IMR-90 (cell line): ENCODE data around the gene SPRR2E. TPM values are rescaled to one million over a fixed set of nuclear protein-coding genes. Genes with fewer than 3 reads are reported as not detected.
"Not testable (repeated sequence)": the region's sequence is repeated elsewhere in the genome, so short reads cannot be mapped to it uniquely, and the experiment has no call there.

Source experiments
- ATAC-seq: fragments of 200-7000 bp; cut with Tn5 transposase; 2 replicates; pipeline ENCODE4 v1.9.1; 2020; ENCODE audit warnings: low read depth, mild to moderate bottlenecking, moderate library complexity
- BruUV-seq: library from RNA; stranded (reverse); fragments of 400-500 nt; replicated peaks from 2 replicates; lab custom pipeline; 2021; lab: Mats Ljungman, UMichigan
- CTCF ChIA-PET: fragments of 300-600 bp; formaldehyde crosslinking; extraction: SDS; loops from one replicate; lab custom pipeline; 2021; ENCODE audit warnings: antibody characterized with exemption; lab: Yijun Ruan, JAX
- POLR2A ChIA-PET: fragments of 300-600 bp; sonication (Branson Sonifier 250); formaldehyde crosslinking; loops from one replicate; lab custom pipeline; 2022; ENCODE audit warnings: antibody characterized with exemption; ENCODE audit not compliant: unreplicated experiment; lab: Charles Lee
- DNase-seq: peaks from one replicate; pipeline ENCODE4 v3.0.0; 2013
- H2AFZ ChIP-seq: replicated peaks from 2 replicates; pipeline ENCODE3; 2013; ENCODE audit warnings: low read length, mild to moderate bottlenecking; ENCODE audit not compliant: poor library complexity
- H2AK5ac ChIP-seq: 2 replicates; pipeline ENCODE4 v1.6.1; 2013; ENCODE audit warnings: low read depth, low read length, inconsistent platforms
- H2AK9ac ChIP-seq: replicated peaks from 2 replicates; pipeline ENCODE3; 2013; ENCODE audit warnings: mild to moderate bottlenecking, low read depth, low read length, moderate library complexity; ENCODE audit not compliant: poor library complexity
- H2BK120ac ChIP-seq: 2 replicates; pipeline ENCODE4 v1.6.1; 2013; ENCODE audit warnings: low read depth, low read length, inconsistent platforms
- H2BK15ac ChIP-seq: 3 replicates; pipeline ENCODE4 v1.6.1; 2013; ENCODE audit warnings: low read depth, low read length, inconsistent platforms
- H2BK20ac ChIP-seq: 2 replicates; pipeline ENCODE4 v1.6.1; 2013; ENCODE audit warnings: low read depth, mild to moderate bottlenecking, inconsistent platforms, low read length, moderate library complexity
- H2BK5ac ChIP-seq: 2 replicates; pipeline ENCODE4 v1.6.1; 2013; ENCODE audit warnings: mild to moderate bottlenecking, low read depth, low read length, inconsistent platforms; ENCODE audit not compliant: poor library complexity, severe bottlenecking
- H3K14ac ChIP-seq: replicated peaks from 2 replicates; pipeline ENCODE4 v1.6.1; 2013; ENCODE audit warnings: low read depth, low read length, inconsistent platforms
- H3K18ac ChIP-seq: 2 replicates; pipeline ENCODE4 v1.6.1; 2013; ENCODE audit warnings: low read depth, low read length, control low read depth
- H3K23ac ChIP-seq: 2 replicates; pipeline ENCODE4 v1.6.1; 2013; ENCODE audit warnings: low read depth, low read length, inconsistent platforms
- H3K27ac ChIP-seq: 2 replicates; pipeline ENCODE4 v1.5.1; 2013; ENCODE audit warnings: mild to moderate bottlenecking, control low read depth, low read length; ENCODE audit not compliant: insufficient read depth
- H3K27me3 ChIP-seq: 2 replicates; pipeline ENCODE4 v1.6.1; 2013; ENCODE audit warnings: low read length; ENCODE audit not compliant: control insufficient read depth, insufficient read depth
- H3K36me3 ChIP-seq: 2 replicates; pipeline ENCODE4 v1.6.1; 2013; ENCODE audit warnings: low read length, mixed read lengths; ENCODE audit not compliant: control insufficient read depth, insufficient read depth
- H3K4ac ChIP-seq: 2 replicates; pipeline ENCODE4 v1.6.1; 2013; ENCODE audit warnings: low read depth, low read length, inconsistent platforms
- H3K4me1 ChIP-seq: 2 replicates; pipeline ENCODE4 v1.6.1; 2013; ENCODE audit warnings: low read length, mixed read lengths; ENCODE audit not compliant: control insufficient read depth, insufficient read depth
- H3K4me2 ChIP-seq: 2 replicates; pipeline ENCODE4 v1.6.1; 2013; ENCODE audit warnings: low read depth, mild to moderate bottlenecking, control low read depth, low read length, moderate library complexity
- H3K4me3 ChIP-seq: 2 replicates; pipeline ENCODE4 v1.5.1; 2013; ENCODE audit warnings: low read depth, mild to moderate bottlenecking, control low read depth, low read length, moderate library complexity; ENCODE audit not compliant: insufficient read depth
- H3K56ac ChIP-seq: 2 replicates; pipeline ENCODE4 v1.6.1; 2013; ENCODE audit warnings: low read length, inconsistent platforms; ENCODE audit not compliant: insufficient read depth; ENCODE audit errors: extremely low read depth
- H3K79me1 ChIP-seq, 2 experiments: 2 replicates each; pipeline ENCODE4 v1.6.1; 2013; ENCODE audit warnings: low read length in 2 of 2, inconsistent platforms in 1 of 2, low read depth in 1 of 2
- H3K9ac ChIP-seq: 2 replicates; pipeline ENCODE4 v1.6.1; 2013; ENCODE audit warnings: low read depth, low read length, control low read depth
- H3K9me1 ChIP-seq: 2 replicates; pipeline ENCODE4 v1.6.1; 2013; ENCODE audit warnings: low read length, inconsistent platforms; ENCODE audit not compliant: insufficient read depth
- H3K9me3 ChIP-seq: 2 replicates; pipeline ENCODE4 v1.6.1; 2013; ENCODE audit warnings: low read length; ENCODE audit not compliant: control insufficient read depth, insufficient read depth
- H4K20me1 ChIP-seq: 2 replicates; pipeline ENCODE4 v1.6.1; 2013; ENCODE audit warnings: low read length, inconsistent platforms; ENCODE audit not compliant: insufficient read depth
- H4K5ac ChIP-seq: 2 replicates; pipeline ENCODE4 v1.6.1; 2013; ENCODE audit warnings: mild to moderate bottlenecking, low read depth, low read length, control low read depth
- H4K8ac ChIP-seq, 2 experiments: 2 replicates each; pipeline ENCODE4 v1.6.1; 2013; ENCODE audit warnings: low read depth in 2 of 2, low read length in 2 of 2, control low read depth in 1 of 2, inconsistent platforms in 1 of 2
- H4K91ac ChIP-seq: 2 replicates; pipeline ENCODE4 v1.6.1; 2013; ENCODE audit warnings: low read depth, low read length, inconsistent platforms; ENCODE audit not compliant: insufficient read depth
- USF2 ChIP-seq: fragments of 150-350 bp; IDR thresholded peaks from 2 replicates; pipeline ENCODE4 v1.6.1; 2017; ENCODE audit warnings: mild to moderate bottlenecking, antibody characterized with exemption, low read length, low read depth
- WGBS, 2 experiments: methylation state at CpG; one replicate each; pipeline versions ENCODE4 v1.1.5 to v1.1.7; 2013; ENCODE audit warnings: missing lambda C conversion rate in 2 of 2; ENCODE audit not compliant: insufficient read length in 1 of 2; ENCODE audit errors: extremely low coverage in 2 of 2; 5-methylcytosine and 5-hydroxymethylcytosine counted together
- dilution Hi-C: fragments of 300-500 bp; cut with HindIII; formaldehyde crosslinking; loops from one replicate; pipeline ENCODE4 v1.14.3; 2018; ENCODE audit warnings: low sequenced_read_pairs; ENCODE audit not compliant: unreplicated experiment
- in situ Hi-C: fragments of 300-500 bp; cut with MboI; formaldehyde crosslinking; loops from 3 replicates; pipeline ENCODE4 v1.14.3; 2019; ENCODE audit warnings: low sequenced_read_pairs, inconsistent platforms, mixed read lengths
- intact Hi-C: fragments of 100-400 bp; cut with micrococcal nuclease; formaldehyde crosslinking; loops from 2 replicates; pipeline ENCODE4 v1.10.0; 2022
- polyA plus RNA-seq, 3 experiments: library from polyadenylated mRNA; depleted of rRNA; stranded (reverse); fragments of >200 nt; gene quantifications; 2 replicates each; pipeline ENCODE4 v1.2.3, GENCODE V29; 2012; ENCODE audit warnings: low replicate concordance in 1 of 3
- total RNA-seq: library from RNA; depleted of rRNA; stranded (reverse); fragments of >200 nt; gene quantifications from 2 replicates; pipeline ENCODE4 v1.2.3, GENCODE V29; 2012

SPRR2E gene
- total and polyA plus RNA-seq, 2 of the 4 experiments (the other 2 are of a cell fraction), result not detected

- intact Hi-C loops (no loop called here), in situ Hi-C loops (no loop called here), dilution Hi-C loops (no loop called here)
- Histone ChIP-seq H3K9me3 (no peaks in the 10 kb centered on the region), H3K79me1 (no peaks in the 10 kb centered on the region), H2AK9ac (no peak within 1 kb of the TSS), H4K8ac (no peak within 1 kb of the TSS), H4K91ac (no peak within 1 kb of the TSS), H3K4ac (no peak within 1 kb of the TSS), H2BK5ac (no peak within 1 kb of the TSS), H3K14ac (no peak within 1 kb of the TSS), H3K23ac (no peak within 1 kb of the TSS), H4K20me1 (no peaks in the 10 kb centered on the region), H2BK20ac (no peak within 1 kb of the TSS), H3K18ac (no peak within 1 kb of the TSS), H2AK5ac (no peak within 1 kb of the TSS), H3K4me2 (no peak within 1 kb of the TSS), H3K4me1 (no peaks in the 10 kb centered on the region), H3K9ac (no peak within 1 kb of the TSS), H4K5ac (no peak within 1 kb of the TSS), H3K27me3 (no peaks in the 10 kb centered on the region), H3K27ac (no peak within 1 kb of the TSS), H3K9me1 (no peaks in the 10 kb centered on the region), H3K36me3 (no peaks in the 10 kb centered on the region), H3K4me3 (no peak within 1 kb of the TSS), H3K56ac (no peak within 1 kb of the TSS), H2BK120ac (no peak within 1 kb of the TSS), H2AFZ (no peak within 1 kb of the TSS), H2BK15ac (no peak within 1 kb of the TSS)
- ATAC-seq, result no peak
- BruUV-seq, result no TSS peak
- TF ChIP-seq USF2, result no peak
- no CpG with 5 or more reads among the region's 3 CpGs for WGBS, 2 experiments
- DNase-seq, result no peak
- ChIA-PET POLR2A (no interaction called here), CTCF (no interaction called here)
Measured at GRCh38 chr1:153113416-153113815, 19.1 kb upstream of the SPRR2E start, which contains the start of gene SPRR2F. TSS of gene SPRR2F (minus strand) at chr1:153113516. CDS start at chr1:153112733, 783 bp downstream.

DNA sequence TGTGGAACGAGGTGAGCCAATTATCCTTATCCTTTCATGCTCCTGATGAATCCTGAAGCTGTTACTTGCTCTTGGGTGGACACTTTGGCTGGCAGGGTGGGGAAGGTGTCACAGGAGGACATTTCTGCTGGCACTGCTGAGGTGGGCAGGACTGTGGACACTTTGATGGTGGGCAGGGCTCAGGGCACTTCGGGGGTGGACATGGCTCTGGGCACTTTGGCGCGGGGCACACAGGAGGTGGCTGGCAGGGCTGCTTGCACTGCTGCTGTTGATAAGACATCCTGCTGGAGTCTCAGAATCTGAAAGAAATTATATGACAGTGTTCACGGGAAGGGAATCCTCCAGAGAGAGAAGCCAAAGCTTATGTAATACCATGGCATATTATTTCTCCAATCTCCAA is 18.1 kb upstream of the SPRR2E start:
- H4K20me1 ChIP-seq, H3K27ac ChIP-seq, H3K36me3 ChIP-seq, H3K18ac ChIP-seq, H3K9me3 ChIP-seq, H2BK120ac ChIP-seq, H3K4ac ChIP-seq, H3K4me3 ChIP-seq, H3K9ac ChIP-seq, dilution Hi-C loops, H3K4me1 ChIP-seq, H2AK9ac ChIP-seq, H4K5ac ChIP-seq, H2BK20ac ChIP-seq, H3K4me2 ChIP-seq, CTCF ChIA-PET, H3K79me1 ChIP-seq, H3K56ac ChIP-seq, H2AK5ac ChIP-seq, BruUV-seq, H4K91ac ChIP-seq, H3K27me3 ChIP-seq, H2AFZ ChIP-seq, POLR2A ChIA-PET, H4K8ac ChIP-seq, H3K23ac ChIP-seq, H3K14ac ChIP-seq, H2BK5ac ChIP-seq, in situ Hi-C loops, intact Hi-C loops, H3K9me1 ChIP-seq, ATAC-seq, DNase-seq, H2BK15ac ChIP-seq: not testable (repeated sequence)
- WGBS, 2 experiments, result no CpG with 5 or more reads among the region's 5 CpGs
